GM23248 (cell line): ENCODE data around the gene ERAL1. TPM values are rescaled to one million over a fixed set of nuclear protein-coding genes. Genes with fewer than 3 reads are reported as not detected.

Experiments used
- DNase-seq: peaks from one replicate; pipeline ENCODE4 v3.0.0-alpha.2; 2015
- H2AFZ ChIP-seq: fragments of 200-600 bp; sonication (generic); 2 replicates; pipeline ENCODE4 v1.6.1; 2016; ENCODE audit warnings: antibody characterized with exemption
- H3F3A ChIP-seq: fragments of 200-600 bp; sonication (generic); 2 replicates; pipeline ENCODE4 v1.6.1; 2016; ENCODE audit warnings: mild to moderate bottlenecking, antibody characterized with exemption, mixed run types; ENCODE audit not compliant: insufficient read depth
- H3K27ac ChIP-seq: fragments of 200-600 bp; sonication (generic); 2 replicates; pipeline ENCODE4 v1.5.1; 2016; ENCODE audit warnings: mild to moderate bottlenecking
- H3K27me3 ChIP-seq: fragments of 200-600 bp; sonication (generic); replicated peaks from 2 replicates; pipeline ENCODE4 v1.6.1; 2016; ENCODE audit warnings: mild to moderate bottlenecking; ENCODE audit not compliant: insufficient read depth
- H3K36me3 ChIP-seq: fragments of 200-600 bp; sonication (generic); 2 replicates; pipeline ENCODE4 v1.6.1; 2016; ENCODE audit warnings: low read depth, mild to moderate bottlenecking
- H3K4me1 ChIP-seq: fragments of 200-600 bp; sonication (generic); 2 replicates; pipeline ENCODE4 v1.6.1; 2016; ENCODE audit warnings: mild to moderate bottlenecking; ENCODE audit not compliant: insufficient read depth
- H3K4me2 ChIP-seq: fragments of 200-600 bp; sonication (generic); one replicate; pipeline ENCODE4 v1.6.1; 2016; ENCODE audit warnings: mild to moderate bottlenecking; ENCODE audit not compliant: unreplicated experiment
- H3K4me3 ChIP-seq: fragments of 200-600 bp; sonication (generic); 2 replicates; pipeline ENCODE4 v1.5.1; 2016; ENCODE audit warnings: mild to moderate bottlenecking
- H3K79me2 ChIP-seq: fragments of 200-600 bp; sonication (generic); 2 replicates; pipeline ENCODE4 v1.6.1; 2016; ENCODE audit warnings: mild to moderate bottlenecking; ENCODE audit not compliant: insufficient read depth
- H3K9ac ChIP-seq: fragments of 200-600 bp; sonication (generic); 2 replicates; pipeline ENCODE4 v1.6.1; 2016; ENCODE audit warnings: mild to moderate bottlenecking
- H3K9me2 ChIP-seq: fragments of 200-600 bp; sonication (generic); 2 replicates; pipeline ENCODE4 v1.6.1; 2016; ENCODE audit warnings: mixed run types, mild to moderate bottlenecking, moderate library complexity; ENCODE audit not compliant: insufficient read depth
- H3K9me3 ChIP-seq: fragments of 200-600 bp; sonication (generic); one replicate; pipeline ENCODE4 v1.6.1; 2017; ENCODE audit warnings: low read depth
- H4K20me1 ChIP-seq: fragments of 200-600 bp; sonication (generic); 2 replicates; pipeline ENCODE4 v1.6.0; 2016; ENCODE audit not compliant: insufficient read depth
- EZH2 ChIP-seq: fragments of 200-600 bp; sonication (generic); IDR thresholded peaks from 2 replicates; pipeline ENCODE4 v1.6.1; 2018; ENCODE audit warnings: antibody characterized with exemption, mild to moderate bottlenecking; ENCODE audit not compliant: insufficient read depth, poor library complexity, severe bottlenecking
- EZH2phosphoT487 ChIP-seq: fragments of 200-600 bp; sonication (generic); IDR thresholded peaks from 2 replicates; pipeline ENCODE4 v1.6.1; 2018; ENCODE audit warnings: antibody characterized with exemption, moderate library complexity, mild to moderate bottlenecking, low read depth; ENCODE audit not compliant: insufficient read depth
- WGBS, 2 experiments: methylation state at CpG; one replicate each; pipeline ENCODE4 v1.1.6; 2015 to 2017; ENCODE audit warnings: low lambda C conversion rate in 2 of 2, low coverage in 1 of 2; ENCODE audit errors: missing lambda C conversion rate in 2 of 2; 5-methylcytosine and 5-hydroxymethylcytosine counted together
- in situ Hi-C: fragments of 300-500 bp; cut with MboI; formaldehyde crosslinking; loops from 2 replicates; pipeline ENCODE4 v1.15.0; 2020
- polyA plus RNA-seq: library from polyadenylated mRNA; unstranded; fragments of >200 nt; fragmentation: Nextera tagmentation; extraction: Ambion mirVana; gene quantifications from 2 replicates; pipeline ENCODE4 v1.2.1, GENCODE V29; 2016
- total RNA-seq: library from RNA; depleted of rRNA; stranded (reverse); fragments of >200 nt; shearing (Covaris generic); gene quantifications from 2 replicates; pipeline ENCODE4 v1.2.3, GENCODE V29; 2014

ERAL1 gene
- total and polyA plus RNA-seq, 2 experiments from 2014 or later: 40.2 to 60.0 TPM

GRCh38 chr17:28857905-28858800 lies 3.3 kb downstream of the ERAL1 start:
- no peak for DNase-seq
- in situ Hi-C loops: no loop called here
- TF ChIP-seq EZH2phosphoT487 (no peak), EZH2 (no peak)
- Histone ChIP-seq H3K4me2 (no peak overlapping the region), H3F3A (no peaks in the 10 kb centered on the region), H3K36me3 (peaks cover 10% of the 10 kb centered on the region; the same call in 1 of the 2 replicates), H3K4me3 (no peak overlapping the region), H3K4me1 (peaks cover 8% of the 10 kb centered on the region), H3K9ac (no peak overlapping the region), H3K27me3 (no peaks in the 10 kb centered on the region), H2AFZ (no peak overlapping the region), H3K27ac (no peak overlapping the region), H3K9me2 (no peaks in the 10 kb centered on the region), H4K20me1 (no peaks in the 10 kb centered on the region), H3K79me2 (peaks cover 16% of the 10 kb centered on the region), H3K9me3 (no peaks in the 10 kb centered on the region)
- WGBS, 2 experiments: 98 to 100% methylated on average over 3 of the region's 3 CpGs

- 72 to 79% methylated on average over 2 of the region's 2 CpGs for WGBS, 2 experiments
- Histone ChIP-seq H3K27ac (no peak overlapping the region), H3K9me2 (no peaks in the 10 kb centered on the region), H3K79me2 (peaks cover 16% of the 10 kb centered on the region), H3K36me3 (peaks cover 10% of the 10 kb centered on the region; the same call in 1 of the 2 replicates), H3K4me3 (no peak overlapping the region), H3K9me3 (no peaks in the 10 kb centered on the region), H3K4me1 (peaks cover 8% of the 10 kb centered on the region), H2AFZ (no peak overlapping the region), H3K4me2 (no peak overlapping the region), H3K27me3 (no peaks in the 10 kb centered on the region), H4K20me1 (no peaks in the 10 kb centered on the region), H3F3A (no peaks in the 10 kb centered on the region), H3K9ac (no peak overlapping the region)
- no peak for DNase-seq
- TF ChIP-seq EZH2phosphoT487 (no peak), EZH2 (no peak)
- in situ Hi-C loops: no loop called here
Measured at GRCh38 chr17:28858801-28859355, 4.1 kb downstream of the ERAL1 start.

GRCh38 chr17:28860363-28860808 lies 5.6 kb downstream of the ERAL1 start:
- H3K27me3 ChIP-seq: no peaks in the 10 kb centered on the region
- in situ Hi-C loops: no loop called here
- H3K9ac ChIP-seq: no peak overlapping the region
- no peak overlapping the region for H3K4me3 ChIP-seq
- H3K9me2 ChIP-seq: no peaks in the 10 kb centered on the region
- H3K9me3 ChIP-seq: no peaks in the 10 kb centered on the region
- no peak overlapping the region for H2AFZ ChIP-seq
- no peaks in the 10 kb centered on the region for H4K20me1 ChIP-seq
- H3K36me3 ChIP-seq: peaks cover 10% of the 10 kb centered on the region; the same call in 1 of the 2 replicates
- WGBS, 2 experiments: 81 to 86% methylated on average over 4 of the region's 4 CpGs
- no peak for DNase-seq
- H3K79me2 ChIP-seq: peaks cover 11% of the 10 kb centered on the region
- H3K4me1 ChIP-seq: peaks cover 5% of the 10 kb centered on the region; the same call in 1 of the 2 replicates
- H3K27ac ChIP-seq: no peak overlapping the region
- TF ChIP-seq EZH2: no peak
- no peak for TF ChIP-seq EZH2phosphoT487
- H3K4me2 ChIP-seq: no peak overlapping the region
- H3F3A ChIP-seq: no peaks in the 10 kb centered on the region

GRCh38 chr17:28861393-28862203 lies 6.8 kb downstream of the ERAL1 start:
- no peak for TF ChIP-seq EZH2phosphoT487
- no peak for TF ChIP-seq EZH2
- H3K27me3 ChIP-seq: no peaks in the 10 kb centered on the region
- H2AFZ ChIP-seq: no peak overlapping the region
- no peak overlapping the region for H3K4me2 ChIP-seq
- no peaks in the 10 kb centered on the region for H3K4me1 ChIP-seq
- H3K36me3 ChIP-seq: peaks cover 10% of the 10 kb centered on the region; the same call in 1 of the 2 replicates
- in situ Hi-C loops: no loop called here
- H3K79me2 ChIP-seq: no peaks in the 10 kb centered on the region
- WGBS, 2 experiments: 70 to 71% methylated on average over 8 of the region's 8 CpGs
- no peaks in the 10 kb centered on the region for H3K9me3 ChIP-seq
- DNase-seq: no peak
- H3K4me3 ChIP-seq: no peak overlapping the region
- no peak overlapping the region for H3K27ac ChIP-seq
- H4K20me1 ChIP-seq: no peaks in the 10 kb centered on the region
- H3K9ac ChIP-seq: no peak overlapping the region
- no peaks in the 10 kb centered on the region for H3F3A ChIP-seq
- no peaks in the 10 kb centered on the region for H3K9me2 ChIP-seq
